Measurements from ENCODE around the gene METTL8. TPM values are rescaled to one million over a fixed set of nuclear protein-coding genes. Genes with fewer than 3 reads are reported as not detected.
"Not testable (repeated sequence)": the region's sequence is repeated elsewhere in the genome, so short reads cannot be mapped to it uniquely, and the experiment has no call there.

Gene METTL8
- total RNA-seq, 1 experiment from 2014 or later: 6.9 TPM

GRCh38 chr2:171430516-171431410 lies 3.0 kb downstream of the METTL8 start:
- no peak for DNase-seq (ENCODE audit: low spot score)

GRCh38 chr2:171422710-171423495 lies 10.9 kb downstream of the METTL8 start:
- DNase-seq (ENCODE audit: low spot score): not testable (repeated sequence)

DNA sequence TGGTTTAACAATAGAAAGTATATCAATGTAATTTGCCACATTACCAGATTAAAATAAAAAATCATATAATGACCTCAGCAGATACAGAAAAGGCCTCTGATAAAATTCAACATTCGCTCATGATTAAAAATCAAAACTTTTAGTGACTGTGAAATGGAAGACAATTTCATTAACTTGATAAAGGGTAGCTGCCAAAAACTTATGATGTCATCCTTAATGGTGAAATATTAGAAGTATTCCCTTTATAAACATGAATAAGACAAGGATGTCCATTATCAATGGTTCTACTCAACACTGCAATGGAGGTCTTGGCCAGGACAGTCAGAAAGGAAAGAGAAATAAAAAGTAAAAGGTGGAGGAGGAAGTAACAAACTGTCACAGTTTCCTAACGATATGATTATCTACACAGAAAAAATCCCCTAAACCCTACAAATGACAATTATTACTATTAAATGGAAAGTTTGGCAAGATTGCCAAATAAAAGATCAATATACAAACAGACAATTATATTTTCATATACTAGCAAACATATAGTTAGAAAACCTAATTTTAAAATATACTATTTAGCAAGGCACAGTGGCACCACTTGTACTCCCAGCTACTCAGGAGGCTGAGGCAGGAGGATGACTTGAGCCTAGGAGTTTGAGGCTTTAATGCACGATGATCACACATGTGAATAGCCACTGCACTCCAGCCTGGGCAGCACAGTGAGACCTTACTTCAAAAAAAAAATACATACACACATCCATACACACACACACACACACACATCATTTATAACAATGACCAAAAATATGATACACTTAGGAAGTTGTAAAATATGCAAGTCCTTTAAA lies 12.8 kb downstream of the METTL8 start:
- no peak for DNase-seq (ENCODE audit: low spot score)

DNA sequence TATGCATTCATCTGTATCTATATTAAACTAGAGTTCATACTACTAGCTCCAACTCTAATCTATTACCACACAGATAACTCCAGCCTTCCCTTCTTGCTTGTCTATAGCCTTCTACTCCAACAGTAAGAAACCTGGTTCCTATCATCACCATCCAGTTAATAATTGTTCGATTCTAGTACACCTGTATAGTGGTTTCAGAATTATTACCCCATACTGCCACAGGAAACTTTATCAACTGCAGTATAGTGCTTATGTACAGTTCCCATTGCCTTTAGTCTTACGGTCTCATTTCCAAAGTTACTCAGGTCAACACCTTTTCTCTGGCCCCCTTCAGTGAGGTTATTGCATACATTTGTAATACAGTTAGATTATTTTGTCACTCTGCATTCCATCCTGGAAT lies 14.5 kb downstream of the METTL8 start:
- DNase-seq (ENCODE audit: low spot score): no peak

GRCh38 chr2:171416009-171416926 lies 17.5 kb downstream of the METTL8 start:
- peak; percentile 96 for DNase-seq (ENCODE audit: low spot score)

DNA sequence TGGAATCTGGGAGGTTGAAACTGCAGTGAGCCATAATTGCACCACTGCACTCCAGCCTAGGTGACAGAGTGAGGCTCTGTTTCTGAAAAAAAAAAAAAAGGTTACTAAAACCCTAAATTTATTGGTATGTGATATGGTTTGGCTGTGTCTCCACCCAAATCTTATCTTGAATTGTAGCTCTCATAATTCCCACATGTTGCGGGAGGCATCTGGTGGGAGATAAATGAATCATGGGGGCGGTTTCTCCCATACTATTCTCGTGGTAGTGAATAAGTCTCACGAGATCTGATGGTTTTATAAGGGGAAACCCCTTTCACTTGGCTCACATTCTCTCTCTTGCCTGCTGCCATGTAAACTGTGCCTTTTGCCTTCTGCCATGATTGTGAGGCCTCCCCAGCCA lies 19.1 kb downstream of the METTL8 start:
- DNase-seq (ENCODE audit: low spot score): not testable (repeated sequence)

DNA sequence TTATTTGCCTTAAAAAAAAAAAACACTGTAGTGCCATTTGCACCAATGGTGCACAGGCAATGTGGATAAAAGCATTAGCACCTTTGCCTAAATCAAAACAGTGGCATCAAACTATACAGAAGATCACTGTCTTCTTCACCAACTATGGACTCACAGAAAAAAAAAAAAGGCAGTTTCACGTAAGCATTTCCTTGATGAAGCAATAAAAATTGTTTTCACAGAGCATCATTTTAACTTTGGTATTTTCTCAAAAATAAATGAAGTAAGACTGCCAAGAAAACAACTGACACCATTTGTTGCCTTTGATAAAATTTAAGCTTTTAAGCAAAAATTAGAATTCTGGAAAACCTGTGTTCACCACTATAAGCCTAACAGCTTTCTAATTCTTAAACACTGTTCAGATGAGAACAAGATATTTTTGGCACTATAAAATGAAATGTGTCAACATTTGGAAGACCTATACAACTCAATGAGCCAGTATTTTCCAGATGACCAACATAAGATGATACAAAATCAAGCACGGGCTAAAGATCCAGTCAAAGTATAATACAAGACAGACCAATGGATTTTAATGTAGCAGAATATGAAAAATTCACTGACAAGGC lies 21.1 kb downstream of the METTL8 start:
- DNase-seq (ENCODE audit: low spot score): no peak

DNA sequence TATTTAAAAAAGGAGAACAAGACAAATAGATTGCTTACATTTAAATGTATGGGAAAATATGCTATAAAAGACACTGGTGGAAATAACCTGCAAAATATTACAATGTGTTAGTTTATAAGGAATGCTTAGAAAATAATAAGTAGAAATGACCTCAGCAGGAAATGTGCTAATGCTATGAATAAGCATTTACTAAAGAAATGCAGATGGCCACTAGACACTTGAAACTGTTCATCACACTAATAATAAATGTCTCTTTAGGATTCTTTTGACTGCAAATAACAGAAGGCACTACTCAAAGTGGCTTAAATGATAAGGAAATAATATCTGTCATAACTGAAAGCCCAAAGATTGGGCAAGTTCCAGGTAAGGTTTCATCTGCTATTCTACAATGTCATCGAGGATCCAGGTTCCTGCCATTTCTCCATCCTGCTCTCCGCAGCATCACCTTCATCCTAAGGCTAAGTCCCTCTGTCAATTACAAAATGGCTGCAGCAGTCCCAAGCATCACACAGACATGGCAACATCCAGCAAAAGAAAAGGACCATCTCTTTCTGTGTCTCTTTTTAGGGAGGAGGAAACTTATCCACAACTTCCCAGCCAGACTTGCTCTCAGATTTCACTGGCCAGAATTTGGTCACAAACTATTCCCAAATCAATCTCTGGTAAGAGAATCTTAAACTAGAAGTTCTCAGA lies 21.9 kb downstream of the METTL8 start:
- no peak for DNase-seq (ENCODE audit: low spot score)

- no peak for DNase-seq (ENCODE audit: low spot score)
These were observed 22.6 kb downstream of the METTL8 start for GRCh38 chr2:171411214-171411613.

DNA sequence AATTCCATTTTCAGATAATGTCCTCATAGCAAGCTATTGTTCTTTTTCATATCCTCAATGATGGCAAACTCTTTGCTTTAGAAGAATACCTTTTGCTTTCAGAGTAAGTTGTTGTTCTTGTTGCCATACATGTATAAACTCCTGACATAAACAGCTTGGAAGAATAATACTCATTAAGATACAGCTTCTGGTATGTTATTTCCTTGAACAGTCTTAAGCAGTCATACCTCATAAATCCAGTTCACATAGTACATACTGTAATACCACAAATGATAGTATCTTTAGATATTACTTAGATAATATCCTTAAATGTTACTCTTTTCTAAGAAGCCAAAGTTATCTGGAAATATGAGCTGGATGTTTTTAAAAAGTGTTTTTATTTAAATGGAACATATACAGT lies 23.2 kb downstream of the METTL8 start:
- DNase-seq (ENCODE audit: low spot score): no peak

GRCh38 chr2:171410101-171410500 lies 23.7 kb downstream of the METTL8 start:
- DNase-seq (ENCODE audit: low spot score): no peak

DNA sequence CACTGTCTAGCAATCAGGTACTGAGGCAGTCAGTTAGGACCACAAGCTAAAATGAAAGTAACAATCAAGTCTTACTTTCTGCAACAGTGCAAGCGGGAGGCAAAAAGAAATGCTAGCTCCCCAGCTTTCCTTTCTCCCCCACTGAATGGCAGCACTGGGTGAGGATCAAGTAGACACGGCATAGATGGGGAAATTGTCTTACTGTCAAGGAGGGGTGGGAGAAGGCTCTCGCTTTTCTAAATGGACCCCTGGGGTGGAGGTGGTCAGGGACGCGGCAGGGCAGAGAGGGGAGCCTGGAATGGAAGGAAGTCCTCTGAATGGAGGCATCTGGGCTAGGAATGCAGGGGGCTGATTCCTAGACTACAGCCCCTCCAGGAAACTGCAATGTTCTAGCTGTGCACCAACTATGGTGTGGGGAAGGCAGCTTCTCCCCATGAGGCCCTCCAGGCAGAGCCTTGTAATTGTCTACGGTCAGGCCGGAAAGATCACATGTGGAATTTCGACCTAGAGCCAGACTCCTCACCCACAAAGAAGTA lies 24.3 kb downstream of the METTL8 start:
- no peak for DNase-seq (ENCODE audit: low spot score)

DNA sequence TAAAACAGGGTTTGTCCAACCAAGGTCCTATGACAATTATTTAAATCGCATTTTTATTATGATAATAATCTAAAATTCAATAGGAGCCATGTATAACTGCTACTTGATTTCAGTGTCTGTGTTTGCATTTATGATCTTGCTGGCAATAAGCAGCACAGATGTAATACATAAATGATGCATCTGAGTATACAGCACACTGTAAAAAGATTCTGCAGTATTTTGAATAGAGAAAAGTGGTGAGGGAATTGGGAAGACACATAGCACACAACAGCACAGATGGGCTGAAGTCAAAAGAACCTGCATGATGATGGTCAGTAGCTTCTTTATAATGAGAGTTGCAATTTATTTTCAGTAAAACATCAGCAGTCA lies 26.1 kb downstream of the METTL8 start:
- DNase-seq (ENCODE audit: low spot score): no peak

GRCh38 chr2:171407030-171407675 lies 26.6 kb downstream of the METTL8 start:
- no peak for DNase-seq (ENCODE audit: low spot score)

GRCh38 chr2:171406044-171406443 lies 27.7 kb downstream of the METTL8 start:
- no peak for DNase-seq (ENCODE audit: low spot score)

- DNase-seq (ENCODE audit: low spot score): no peak
These were observed 28.2 kb downstream of the METTL8 start for GRCh38 chr2:171405546-171405945.

- no peak for DNase-seq (ENCODE audit: low spot score)
These were observed 29.1 kb downstream of the METTL8 start for GRCh38 chr2:171404719-171405118.

GRCh38 chr2:171404261-171404660 lies 29.5 kb downstream of the METTL8 start:
- DNase-seq (ENCODE audit: low spot score): no peak

All from HT-29 (cell line).